ENCODE results near the gene UNC13D.

Gene UNC13D

GRCh38 chr17:75845058-75845711 is 981 bp upstream of the UNC13D start (continued):
- no peak for TF ChIP-seq PRDM6 (tag by site-specific recombination; IDR thresholded peaks at IDR 0.05)
- no peak for TF ChIP-seq ZNF114 (tag by site-specific recombination; IDR thresholded peaks at IDR 0.05)
- no peak for TF ChIP-seq GFI1B (tag by site-specific recombination; IDR thresholded peaks at IDR 0.05)
- TF ChIP-seq ZBTB8A (tag by site-specific recombination; IDR thresholded peaks at IDR 0.05), result peak; percentile 38
- TF ChIP-seq ZNF785 (tag by site-specific recombination; IDR thresholded peaks at IDR 0.05), result no peak
- TF ChIP-seq ZNF133 (tag by site-specific recombination; IDR thresholded peaks at IDR 0.05), result no peak

- H3K27ac ChIP-seq (ENCODE audit: extremely low read depth, low read depth, low read length), result no peak overlapping the region
- ChIA-PET POLR2A (interaction anchor here (0.5 to 3.2 kb wide), 8 partner anchors 9 to 144 kb away, joined by 3 to 28 read pairs (median 5); partner anchors contain the start of genes TRIM47 and WBP2), CTCF (interaction anchor here (0.7 to 5.5 kb wide), 12 partner anchors 8 to 61 kb away, joined by 3 to 40 read pairs (median 5); partner anchors contain the start of gene WBP2)
- no peak overlapping the region for H3K4me3 ChIP-seq (ENCODE audit: low read depth, low read length)
- H3K4me1 ChIP-seq (ENCODE audit: control insufficient read depth, insufficient read depth, low read length), result no peaks in the 10 kb centered on the region; the same call in 1 of the 2 replicates
- peaks cover 0 to 38% of the 10 kb centered on the region in 2 experiments; a peak in 1 of 3 replicates for H3K36me3 ChIP-seq (ENCODE audit: control insufficient read depth in 2 of 2, insufficient read depth in 1 of 2, low read length in 2 of 2)
- TF ChIP-seq KLF1 (tag by site-specific recombination; IDR thresholded peaks at IDR 0.05), result peak; percentile 97
- TF ChIP-seq ZFP3 (tag by site-specific recombination; IDR thresholded peaks at IDR 0.05; ENCODE audit: low read depth), result no peak
- peak; percentile 43 for TF ChIP-seq ZFHX2 (tag by site-specific recombination; conservative IDR thresholded peaks at IDR 0.05)
- no peak for TF ChIP-seq TCF7L2 (IDR thresholded peaks at IDR 0.05; ENCODE audit: borderline replicate concordance, low read depth, low read length)
- no peak for TF ChIP-seq ZNF133 (tag by site-specific recombination; IDR thresholded peaks at IDR 0.05)
- no peak for TF ChIP-seq ZNF561 (tag by site-specific recombination; IDR thresholded peaks at IDR 0.05; ENCODE audit: borderline replicate concordance)
- no peak for TF ChIP-seq ZNF777 (tag by site-specific recombination; IDR thresholded peaks at IDR 0.05; ENCODE audit: borderline replicate concordance)
- no peak for TF ChIP-seq ZNF274 (IDR thresholded peaks at IDR 0.05; ENCODE audit: low read length)
- TF ChIP-seq ZNF274 (tag by site-specific recombination; IDR thresholded peaks at IDR 0.05; ENCODE audit: borderline replicate concordance), result no peak
- TF ChIP-seq ZNF558 (tag by site-specific recombination; IDR thresholded peaks at IDR 0.05), result no peak
- TF ChIP-seq KLF8 (tag by site-specific recombination; IDR thresholded peaks at IDR 0.05), result peak; percentile 27; the same call in 1 of the 2 replicates
- TF ChIP-seq ZNF292 (tag by site-specific recombination; IDR thresholded peaks at IDR 0.05; ENCODE audit: borderline replicate concordance, low read depth), result no peak
- peak; percentile 18; the same call in 1 of the 2 replicates for TF ChIP-seq PATZ1 (tag by site-specific recombination; IDR thresholded peaks at IDR 0.05)
- no peak for TF ChIP-seq HOXD13 (CRISPR knock-in tag; IDR thresholded peaks at IDR 0.05; ENCODE audit: borderline replicate concordance)
- TF ChIP-seq ZNF449 (tag by site-specific recombination; IDR thresholded peaks at IDR 0.05), result no peak
- no peak for TF ChIP-seq ZNF600 (tag by site-specific recombination; IDR thresholded peaks at IDR 0.05)
- no peak for TF ChIP-seq ZNF792 (tag by site-specific recombination; IDR thresholded peaks at IDR 0.05)
- TF ChIP-seq EGR2 (tag by site-specific recombination; IDR thresholded peaks at IDR 0.05; ENCODE audit: low read depth), result 0 out of 2 replicates have a peak, but pooled peaks have one; percentile 5
- peak; percentile 53 for TF ChIP-seq SCRT2 (tag by site-specific recombination; IDR thresholded peaks at IDR 0.05)
- TF ChIP-seq ZNF658 (tag by site-specific recombination; IDR thresholded peaks at IDR 0.05), result no peak
- H3K9me3 ChIP-seq (ENCODE audit: control insufficient read depth, insufficient read depth, low read depth, low read length), result no peaks in the 10 kb centered on the region
These were observed 390 bp upstream of the UNC13D start for GRCh38 chr17:75844530-75845057.

Data from HEK293 (cell line).